Tongue (tissue), 2 donors: ENCODE measurements around the gene STIL. TPM values are rescaled to one million over a fixed set of nuclear protein-coding genes. Genes with fewer than 3 reads are reported as not detected.
A peak's percentile ranks its signal among the peaks of the same experiment; 100 is the strongest.

Source experiments
- DNase-seq: peaks from one replicate; pipeline ENCODE4 v3.0.0-alpha.2; 2015
- total RNA-seq: library from RNA; depleted of rRNA; stranded (reverse); fragments of >200 nt; gene quantifications from one replicate; pipeline ENCODE4 v1.2.3, GENCODE V29; 2014

The STIL gene
- total RNA-seq, 1 donor from 2014 or later: 8.8 TPM

DNA sequence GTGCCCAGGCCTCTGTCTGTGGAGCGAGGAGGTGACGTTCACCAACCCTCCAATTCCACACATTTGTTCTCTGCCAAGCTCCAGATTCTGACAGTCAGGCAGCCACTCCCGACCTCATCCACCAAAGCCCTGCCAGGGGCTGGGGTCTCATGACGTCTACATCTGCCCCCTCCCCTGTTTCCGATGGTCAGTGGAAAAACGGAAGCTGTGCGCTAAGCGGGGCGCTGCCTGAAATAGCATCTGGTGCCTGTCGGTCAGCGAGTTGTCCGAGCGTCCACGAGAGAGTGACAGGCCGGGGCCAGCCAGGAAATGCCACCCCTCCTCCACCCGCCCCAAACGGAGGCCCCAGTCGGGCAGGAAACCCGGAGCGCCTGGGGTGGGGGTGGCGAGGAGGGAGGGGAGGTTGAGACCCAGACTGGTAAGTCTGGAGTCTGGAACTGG is 78.7 kb downstream of the STIL start:
- no peak for DNase-seq

DNA sequence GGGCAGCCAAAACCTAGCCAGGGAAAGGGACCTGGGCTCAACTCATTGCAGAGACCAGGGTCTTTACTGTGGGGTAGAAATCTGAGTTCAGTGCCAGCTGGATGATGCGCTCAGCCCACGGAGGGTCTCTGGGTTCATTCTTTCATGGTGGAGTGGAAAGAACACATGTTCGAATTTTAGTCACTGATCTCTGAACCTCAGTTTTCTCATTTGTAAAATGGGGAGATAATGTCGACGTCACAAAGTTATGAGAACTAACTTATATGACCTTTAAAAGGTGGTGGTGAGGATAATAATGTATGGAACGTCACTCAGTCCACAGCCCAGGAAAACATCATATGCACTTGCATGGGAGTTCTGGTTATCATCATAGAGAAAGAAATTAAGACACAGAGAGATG is 80.8 kb downstream of the STIL start:
- no peak for DNase-seq

DNA sequence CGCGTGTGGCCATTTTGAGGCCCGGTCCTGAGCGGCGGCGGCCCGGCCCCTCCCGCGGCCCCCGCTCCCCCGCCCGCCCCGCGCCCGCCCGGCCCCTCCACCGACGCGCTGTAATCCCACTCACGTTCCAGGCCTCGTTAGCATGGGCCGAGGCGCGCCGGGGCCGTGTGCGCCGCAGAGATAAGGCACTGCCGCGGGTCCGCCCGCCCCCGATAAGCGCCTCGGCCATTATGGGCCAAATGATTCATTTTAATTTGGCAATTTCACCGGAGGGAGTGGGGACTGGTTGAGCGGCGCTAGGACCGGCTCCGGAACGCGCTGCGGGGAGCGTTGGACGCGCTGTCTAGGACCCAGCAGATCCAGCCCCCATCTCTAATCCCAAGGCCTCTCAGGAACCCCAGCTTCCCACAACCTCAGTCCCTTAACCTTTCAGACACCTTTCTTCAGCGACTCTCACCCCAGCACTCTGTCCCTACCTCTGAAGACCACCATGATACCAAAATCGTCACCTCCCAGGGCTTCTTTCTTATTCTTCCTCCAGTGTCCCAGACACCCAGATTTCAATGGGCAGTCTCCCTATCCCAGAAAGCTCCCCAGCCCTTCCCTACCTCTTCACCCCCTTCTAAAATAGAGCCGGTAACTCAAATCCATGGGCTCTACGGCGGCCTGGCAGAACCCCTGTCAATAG is 81.6 kb downstream of the STIL start, which contains the start of gene TAL1:
Gene TAL1 (minus strand): TSS at position 39 of the 688 bp plus-strand sequence. CDS start 6,337 bp downstream, outside the sequence.
- DNase-seq: peak; percentile 38

DNA sequence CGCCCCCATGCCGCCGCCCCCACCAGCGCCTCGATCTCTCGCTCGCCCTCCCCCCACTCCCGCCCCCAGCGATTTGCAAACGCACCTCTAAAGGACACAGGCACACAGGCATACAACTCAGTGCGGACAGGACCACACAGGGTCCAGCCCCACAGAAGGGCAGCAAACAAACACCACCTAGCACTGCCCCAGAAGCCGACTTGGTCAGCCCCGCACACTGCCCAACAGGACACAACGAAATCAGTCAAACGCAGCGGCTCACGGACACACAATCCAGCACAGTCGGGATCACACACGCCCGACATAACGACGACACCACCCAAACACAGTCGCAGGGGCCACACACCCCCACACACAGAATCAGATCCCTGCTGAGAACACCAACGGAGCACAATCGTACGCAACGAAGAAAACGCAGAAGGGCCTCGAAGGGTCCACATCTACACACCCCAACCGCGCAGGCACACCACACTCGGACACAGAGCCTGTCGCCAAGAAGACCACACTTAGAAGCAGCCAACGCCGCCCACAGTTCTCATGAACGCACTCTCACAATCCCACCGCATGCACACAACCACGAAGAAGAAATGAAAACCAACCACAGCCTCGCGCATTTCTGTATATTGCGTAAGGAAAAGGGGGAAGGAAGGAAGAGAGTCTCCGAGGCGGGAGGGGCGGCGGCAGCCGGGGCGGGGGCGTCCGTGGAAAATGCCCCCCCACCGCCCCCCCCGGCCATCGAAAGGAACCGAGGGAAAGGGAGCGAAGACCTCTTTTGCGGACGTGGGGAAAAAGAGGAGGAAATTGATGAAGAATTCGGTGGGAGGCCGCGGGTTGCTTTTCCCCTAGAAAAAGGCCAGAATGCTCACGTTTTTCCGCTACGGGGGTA is 82.4 kb downstream of the STIL start:
- peak; percentile 65 for DNase-seq

DNA sequence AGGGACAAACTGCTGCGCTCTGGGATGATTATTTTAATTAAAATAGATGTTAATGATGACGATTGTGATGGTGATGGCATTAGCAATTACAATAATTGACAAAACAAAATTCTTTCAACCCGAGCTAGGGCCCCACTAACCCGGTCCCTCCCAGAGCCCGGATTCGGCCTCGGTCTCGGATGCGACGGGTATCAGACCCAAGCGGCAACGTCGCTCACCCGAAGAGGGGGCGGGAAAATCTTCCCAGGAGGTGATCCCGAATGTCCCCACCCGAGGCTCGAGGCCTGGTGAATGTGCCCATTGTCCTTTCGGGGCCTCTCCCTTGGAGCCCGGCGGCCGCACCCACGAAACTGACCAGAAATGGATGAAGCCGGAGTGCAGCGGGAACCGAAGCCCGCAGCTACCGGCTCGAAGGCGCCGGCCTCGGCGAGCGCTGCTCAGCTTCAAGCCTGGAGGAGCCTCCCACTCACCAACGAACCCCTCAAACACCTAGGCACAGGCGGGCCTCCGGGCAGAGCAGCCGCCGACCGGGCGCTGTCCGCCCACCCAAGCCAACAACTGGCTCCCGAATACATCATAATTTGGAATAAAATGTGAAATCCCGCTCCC is 83.2 kb downstream of the STIL start:
- DNase-seq: peak; percentile 38

DNA sequence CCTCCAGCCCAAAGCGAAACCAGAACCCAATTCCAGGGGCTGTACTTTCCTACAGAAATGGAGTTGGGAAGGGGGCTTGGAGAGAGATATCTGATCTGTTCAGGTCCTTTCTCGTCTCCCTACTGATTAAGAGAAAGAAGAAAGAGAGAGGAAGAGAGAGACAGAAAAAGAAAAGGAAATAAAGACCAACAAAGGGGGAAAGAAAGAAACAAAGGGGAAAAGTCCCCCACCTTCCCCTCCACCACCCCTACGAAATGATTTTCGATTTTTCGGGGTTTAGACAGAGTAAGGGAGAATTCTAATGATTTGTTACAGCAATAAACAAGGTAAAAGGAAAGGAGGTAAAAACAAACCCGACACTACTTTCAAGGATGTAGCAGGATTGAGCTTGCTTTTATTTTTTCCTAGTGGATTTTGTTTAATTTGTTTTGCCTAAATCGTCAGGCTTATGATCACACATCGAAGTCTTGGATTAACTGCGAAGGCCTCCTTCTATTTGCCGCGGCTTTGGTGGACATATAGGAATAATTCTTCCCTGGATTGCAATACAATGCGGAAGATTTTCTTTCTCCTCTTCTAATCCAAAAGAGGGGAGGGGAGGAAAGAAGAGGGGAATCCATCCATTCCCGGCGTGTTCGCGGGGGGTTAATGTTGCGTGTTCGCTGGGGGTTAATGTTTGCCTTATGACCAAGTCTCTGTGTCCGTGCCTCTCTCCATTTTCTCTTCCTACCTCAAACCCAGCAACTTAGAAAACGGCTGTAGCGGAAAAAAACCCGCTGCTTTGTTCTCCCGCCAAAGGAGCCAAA is 83.9 kb downstream of the STIL start:
- DNase-seq: peak; percentile 40

DNA sequence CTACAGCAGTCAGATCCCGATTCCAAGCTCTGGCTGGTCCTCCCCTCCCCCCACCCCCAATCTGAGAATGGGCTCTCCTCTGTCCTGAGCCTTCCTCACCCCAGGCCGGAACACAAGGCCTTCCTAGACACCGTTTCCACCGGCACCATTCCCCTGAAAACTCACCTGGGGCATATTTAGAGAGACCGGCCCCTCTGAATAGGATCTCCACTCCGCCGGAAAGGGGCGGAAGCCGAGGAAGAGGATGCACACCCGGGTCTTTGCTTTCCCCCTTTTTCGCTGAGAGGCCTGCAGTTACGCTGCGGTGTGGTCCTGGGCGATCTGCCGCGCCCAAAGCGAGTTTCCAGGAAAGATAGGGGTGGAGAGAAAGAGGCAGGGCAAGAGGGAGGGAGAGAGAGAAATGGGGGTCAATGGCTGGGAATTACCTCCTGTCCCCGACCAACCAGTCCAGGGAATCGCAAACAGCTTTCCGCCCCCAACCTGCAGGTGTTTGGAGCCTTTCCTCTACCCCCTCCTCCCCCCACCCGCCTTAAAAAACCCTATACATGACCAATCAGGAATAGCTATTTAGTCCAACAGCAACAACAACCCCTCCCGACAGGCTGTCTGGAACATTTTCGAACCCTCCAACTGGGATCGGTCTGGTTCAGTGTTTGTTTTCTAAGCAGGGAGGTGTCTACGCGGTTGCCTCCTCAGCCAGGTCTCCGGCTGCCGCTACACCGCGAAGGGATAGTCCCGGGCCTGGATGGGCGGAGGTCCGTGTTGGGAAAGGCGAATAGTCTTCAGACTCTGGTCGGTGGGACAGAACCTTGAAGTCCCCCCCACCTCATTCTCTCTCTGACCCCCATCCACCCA is 84.7 kb downstream of the STIL start:
- DNase-seq: no peak

DNA sequence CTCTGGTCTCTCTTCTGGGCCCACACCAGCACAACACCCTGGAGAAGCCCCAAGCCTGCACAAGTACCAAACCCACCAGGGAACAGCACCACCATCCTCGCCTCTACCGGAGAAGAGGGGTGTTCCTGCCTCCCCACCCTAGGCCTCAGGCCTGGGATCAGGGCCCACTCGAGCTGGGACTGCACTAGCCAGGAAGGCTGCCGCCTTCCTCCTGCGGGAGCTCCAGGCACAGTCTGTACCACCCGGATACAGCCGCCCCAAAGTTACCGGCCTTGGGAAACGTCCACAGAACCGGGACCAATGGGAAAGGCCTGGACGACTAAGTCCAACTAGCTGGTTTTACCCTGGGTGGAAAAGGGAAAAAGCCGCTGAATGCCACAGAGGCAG is 85.3 kb downstream of the STIL start:
- no peak for DNase-seq

DNA sequence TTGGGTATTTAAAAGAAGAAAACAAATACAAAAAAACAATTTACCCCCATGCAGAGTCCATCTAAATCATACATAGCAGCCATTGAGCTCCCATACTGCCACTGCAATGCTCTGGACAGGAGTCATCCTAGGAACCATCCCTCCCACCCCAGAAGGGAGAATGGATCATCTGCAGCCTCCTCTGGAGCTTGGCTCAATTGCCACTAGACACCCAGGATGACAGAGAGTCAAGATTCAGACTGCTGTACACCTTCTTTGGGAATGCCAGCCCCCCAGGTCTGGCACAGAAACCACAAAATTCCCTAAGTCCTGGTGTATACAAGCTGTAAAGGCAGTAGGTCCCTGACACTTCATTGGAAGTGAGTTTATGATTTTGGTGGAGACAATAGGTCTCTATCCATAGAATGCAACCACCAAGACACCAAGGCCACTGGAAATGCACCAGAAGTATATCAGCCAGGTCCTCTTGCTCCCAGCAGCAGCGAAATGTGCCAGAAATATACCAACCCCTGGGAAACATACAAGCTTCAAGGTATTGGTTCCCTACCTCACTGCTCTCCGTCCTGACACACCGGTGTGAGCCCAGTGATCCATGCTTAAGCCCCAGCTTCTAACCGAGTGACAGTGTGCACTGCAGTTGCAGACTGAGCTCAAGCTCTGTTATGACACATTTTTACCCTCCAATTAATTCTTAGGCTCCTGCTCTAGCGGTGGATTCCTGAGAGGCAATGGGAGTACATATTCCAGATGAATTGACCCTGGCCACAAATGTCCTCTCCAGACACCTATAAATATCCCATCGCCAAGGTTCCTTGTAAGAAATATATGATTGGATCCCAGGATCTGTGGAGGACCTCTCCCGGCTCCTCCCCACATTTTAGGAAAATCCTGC is 86.4 kb downstream of the STIL start:
- no peak for DNase-seq

DNA sequence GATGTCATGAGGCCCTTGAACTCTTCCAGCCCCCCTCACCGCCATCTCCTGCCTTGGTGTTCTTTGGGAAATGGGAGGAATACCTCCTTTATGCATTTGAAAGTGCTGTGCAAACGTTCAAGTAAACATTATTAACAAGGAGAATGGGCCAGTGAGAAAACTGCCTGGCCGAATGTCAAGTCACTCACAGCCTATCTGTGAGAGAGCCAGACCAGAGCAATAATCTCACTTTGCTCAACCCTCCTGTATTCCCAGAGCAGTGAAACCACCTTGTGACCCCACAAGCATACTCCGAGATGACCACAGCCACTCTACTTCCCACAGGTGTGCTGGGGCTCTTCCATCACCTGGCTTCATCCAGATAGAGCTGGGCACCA is 87.1 kb downstream of the STIL start:
- no peak for DNase-seq

DNA sequence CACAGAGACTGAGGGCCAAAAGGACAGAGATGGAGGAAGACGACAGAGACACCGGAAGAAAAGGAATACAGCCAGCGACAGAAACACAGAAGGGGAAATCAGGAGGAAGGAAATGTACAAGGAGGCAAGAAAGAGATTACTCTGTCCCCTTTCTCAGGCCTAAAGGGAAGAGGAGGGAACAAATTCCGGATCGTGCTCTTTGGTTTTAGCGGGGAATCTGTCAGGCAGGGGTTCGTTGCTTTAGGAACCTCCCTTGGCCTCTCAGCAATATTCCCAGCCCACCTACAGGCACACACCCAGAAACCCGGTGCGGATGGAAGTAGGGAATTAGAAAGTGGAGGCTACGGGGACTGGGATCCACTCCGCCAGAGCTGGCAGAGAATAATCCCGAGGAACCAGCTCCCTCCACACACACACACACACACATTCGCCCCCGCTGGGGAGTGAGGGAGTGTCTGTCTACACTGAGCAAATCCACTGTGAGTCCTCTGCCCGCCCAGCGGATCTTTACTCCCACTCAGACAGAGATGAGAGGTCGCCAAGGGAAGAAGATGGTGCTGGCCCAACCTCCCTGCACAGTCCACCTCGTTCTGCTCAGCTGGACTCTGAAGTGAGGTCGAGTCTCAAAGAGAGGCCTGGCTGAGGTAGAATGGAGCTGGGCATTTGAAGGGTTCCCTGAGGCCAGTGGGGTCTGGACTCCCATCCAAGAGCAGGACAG is 87.7 kb downstream of the STIL start:
- no peak for DNase-seq

DNA sequence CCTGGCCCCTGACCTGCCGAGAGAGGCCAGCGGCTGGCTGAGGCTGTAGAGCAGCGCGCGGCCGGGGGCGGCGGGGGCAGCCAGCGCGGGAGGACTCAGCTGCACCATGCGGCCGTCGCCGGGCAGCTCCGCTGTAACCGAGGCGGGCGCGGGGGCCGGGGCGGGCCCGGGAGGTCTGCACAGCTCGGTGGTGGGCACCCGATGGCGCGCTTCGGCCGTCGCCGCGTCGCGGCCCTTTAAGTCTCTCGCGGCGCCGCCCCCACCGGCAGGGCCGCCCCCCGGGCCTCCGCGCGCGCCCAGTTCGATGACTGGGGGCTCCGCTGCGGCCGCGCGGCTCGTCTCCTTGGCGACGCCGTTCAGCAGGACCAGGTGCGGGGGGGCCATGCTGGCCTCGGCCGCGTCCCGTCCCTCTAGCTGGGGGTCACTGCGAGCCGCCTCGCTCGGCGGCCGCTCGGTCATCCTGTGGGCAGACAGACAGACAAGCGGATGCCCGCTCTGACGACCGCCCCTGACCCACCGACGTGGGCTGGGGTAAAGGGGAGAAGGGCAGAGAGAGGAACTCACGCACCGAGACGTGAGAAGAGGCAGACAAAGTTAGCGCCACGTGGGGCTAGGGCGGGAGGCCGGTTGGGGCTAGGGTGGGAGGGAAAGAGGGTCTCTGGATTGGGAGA is 88.4 kb downstream of the STIL start:
- DNase-seq: no peak

DNA sequence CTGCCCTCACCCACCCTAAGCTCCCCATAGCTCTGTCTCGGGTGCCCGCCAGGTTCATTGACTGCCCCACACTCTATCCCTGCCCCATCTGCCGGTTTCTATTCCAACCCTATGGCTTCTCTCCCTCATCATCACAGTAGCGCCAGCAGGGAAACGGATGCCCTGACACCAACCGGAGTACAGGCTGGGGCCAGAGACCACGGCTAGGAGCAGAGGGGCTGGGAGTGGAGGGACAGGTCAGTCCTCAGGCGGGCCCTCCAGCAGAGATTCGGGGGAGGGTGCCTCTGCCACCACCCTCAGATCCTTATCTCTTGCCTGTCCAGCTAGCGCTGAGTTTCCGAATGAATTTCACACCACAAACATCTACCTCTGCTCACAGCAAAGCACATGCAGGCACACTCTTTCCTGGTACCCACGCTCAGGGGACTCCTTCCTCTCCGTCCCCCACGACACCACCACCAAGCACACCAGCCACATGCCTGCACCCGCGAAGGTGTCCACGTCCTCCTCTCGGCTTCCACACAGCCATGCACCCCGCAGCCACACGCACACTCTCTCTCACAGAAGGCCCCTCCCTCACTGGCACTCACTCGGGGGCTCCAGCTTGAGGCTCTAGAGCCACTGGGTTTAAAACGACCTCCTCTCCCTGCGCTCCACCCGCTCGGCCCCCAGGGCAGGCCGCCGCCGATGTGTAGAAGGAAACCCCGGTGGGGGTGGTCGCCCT is 89.1 kb downstream of the STIL start:
- no peak for DNase-seq

DNA sequence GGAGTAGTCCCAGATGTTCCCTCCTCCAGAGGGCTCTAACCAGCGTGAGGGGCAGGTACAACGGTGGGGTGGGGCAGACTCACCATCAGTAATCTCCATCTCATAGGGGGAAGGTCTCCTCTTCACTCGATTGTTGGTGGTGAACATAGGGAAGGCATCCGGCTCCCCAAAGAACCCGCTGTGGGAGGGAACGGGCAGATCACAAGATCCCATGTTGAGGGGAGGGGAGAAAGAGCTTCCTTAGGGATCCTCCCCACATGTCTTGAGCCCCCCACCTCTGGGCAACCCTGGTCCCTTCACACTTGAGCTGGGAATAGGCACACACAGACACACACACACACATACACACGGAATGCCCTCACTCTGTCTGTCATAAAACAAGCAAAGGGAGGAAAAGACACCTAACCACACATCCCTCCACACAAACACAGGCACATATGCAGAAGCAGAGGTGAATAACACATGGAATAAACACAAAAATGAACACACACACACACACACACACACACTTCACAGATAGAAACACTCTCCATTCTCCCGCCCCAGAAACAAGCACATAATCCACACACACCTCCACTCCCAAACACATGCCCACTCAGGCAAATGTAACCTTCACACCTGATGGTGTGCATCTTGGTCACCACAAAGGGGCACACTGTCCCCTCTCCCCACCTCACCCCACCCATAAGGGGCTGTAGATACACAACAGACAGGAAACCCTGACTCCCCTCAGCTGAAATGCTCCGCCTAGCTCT is 89.8 kb downstream of the STIL start:
- DNase-seq: no peak

DNA sequence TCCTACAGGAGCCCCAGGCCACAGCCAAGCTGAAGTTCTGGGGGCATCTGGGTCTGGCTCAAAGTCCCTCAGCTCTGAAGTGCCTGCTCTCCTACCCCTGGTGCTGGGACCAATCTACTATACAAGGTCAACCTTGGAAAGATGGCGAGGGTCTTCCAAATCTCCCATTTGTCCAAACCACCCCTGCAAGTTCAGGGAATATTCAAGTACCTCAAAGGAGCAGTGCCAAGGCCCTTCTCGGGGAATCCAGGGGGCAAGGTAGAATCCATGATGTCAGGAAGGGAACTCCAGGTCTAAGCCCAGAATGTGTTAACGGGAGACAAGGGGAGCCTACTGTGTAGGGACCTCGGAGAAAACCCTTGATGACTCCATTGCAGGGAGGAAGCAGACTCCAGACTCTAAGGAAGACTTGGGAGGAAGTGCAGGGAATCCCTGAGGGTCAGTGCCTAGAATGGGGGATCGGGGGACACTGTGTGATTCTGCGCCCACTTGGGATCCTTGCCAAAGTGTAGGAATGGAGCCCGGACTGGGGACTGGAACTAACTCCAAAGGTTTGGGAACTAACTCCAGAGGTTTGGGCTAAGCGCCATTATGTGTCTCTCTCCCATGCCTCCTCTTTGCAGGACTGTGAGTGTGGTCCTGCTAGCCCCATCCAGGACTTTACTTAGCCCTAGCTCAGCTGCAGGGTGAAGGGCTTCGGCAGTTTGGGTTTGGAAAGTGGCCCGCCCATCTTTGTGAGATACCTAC is 90.6 kb downstream of the STIL start:
- DNase-seq: no peak

DNA sequence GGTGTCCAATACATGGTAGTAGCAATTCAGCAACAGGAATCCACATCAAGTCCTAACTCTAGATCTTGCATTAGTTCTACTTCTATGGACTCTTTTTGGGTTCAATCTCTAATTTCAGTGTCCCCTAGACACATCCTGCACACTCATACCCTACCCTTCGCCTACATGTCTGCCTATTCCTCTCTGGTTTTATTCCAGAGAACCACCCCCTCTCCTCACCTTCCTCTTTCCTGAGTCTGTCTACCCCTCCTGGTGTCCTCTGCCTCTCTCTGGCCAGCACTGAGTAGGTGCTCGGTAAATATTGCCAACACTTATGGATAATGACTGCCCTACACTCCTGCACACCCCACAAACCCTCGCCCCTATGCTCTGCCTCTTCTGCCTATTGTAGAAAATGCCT is 91.5 kb downstream of the STIL start:
- no peak for DNase-seq
